PC-9 (cell line): ENCODE results near the gene CEP89.

ENCODE experiments used
- CTCF ChIP-seq: fragments of 200-600 bp; sonication (generic); conservative IDR thresholded peaks from 2 replicates; pipeline ENCODE4 v1.6.1; 2017; ENCODE audit warnings: mixed run types, antibody characterized with exemption, mild to moderate bottlenecking, moderate library complexity
- EZH2 ChIP-seq: fragments of 200-600 bp; sonication (generic); IDR thresholded peaks from 2 replicates; pipeline ENCODE4 v1.8.0; 2017; ENCODE audit warnings: antibody characterized with exemption, low read depth

DNA sequence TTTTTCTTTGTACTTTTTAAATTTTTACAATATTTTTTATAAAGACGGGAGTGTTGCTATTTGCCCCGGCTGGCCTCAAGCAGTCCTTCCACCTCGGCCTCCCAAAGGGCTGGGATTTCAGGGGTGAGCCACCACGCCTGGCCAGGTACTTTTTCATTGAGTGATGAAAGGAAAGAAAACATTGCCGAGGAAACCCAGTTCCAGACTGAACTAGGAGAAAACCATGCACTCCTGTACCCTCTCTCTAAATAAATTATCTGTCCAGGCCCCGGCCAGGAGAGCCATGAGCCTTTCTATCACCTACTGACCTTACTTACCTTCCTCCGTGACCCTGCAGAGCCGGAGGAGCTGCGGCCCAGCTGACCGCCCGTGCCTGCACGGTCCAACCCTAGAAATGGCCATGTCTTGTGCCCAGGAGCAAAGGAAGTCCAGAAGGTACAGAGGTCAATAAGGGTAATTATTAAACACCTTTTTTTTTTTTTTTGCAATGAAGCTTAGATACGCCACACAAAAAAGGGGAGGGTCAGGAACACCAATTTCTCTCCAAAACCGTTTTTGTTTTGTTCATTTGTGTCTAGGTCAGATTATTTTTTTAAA lies 102.3 kb downstream of the CEP89 start, which contains the start of gene SLC7A9:
- no peak for TF ChIP-seq CTCF
- no peak for TF ChIP-seq EZH2
